ENCODE results near the gene NAA30. TPM values are rescaled to one million over a fixed set of nuclear protein-coding genes. Genes with fewer than 3 reads are reported as not detected.
"Not testable (repeated sequence)": the region's sequence is repeated elsewhere in the genome, so short reads cannot be mapped to it uniquely, and the experiment has no call there.

Gene NAA30
- total RNA-seq = 24.2 TPM
- long read RNA-seq, full-length matches to known transcripts = 77 of 141 reads
- long read RNA-seq, partial matches to known transcripts = 60 of 141 reads
- long read RNA-seq, other reads (novel, unspliced or antisense) = 4 of 141 reads

DNA sequence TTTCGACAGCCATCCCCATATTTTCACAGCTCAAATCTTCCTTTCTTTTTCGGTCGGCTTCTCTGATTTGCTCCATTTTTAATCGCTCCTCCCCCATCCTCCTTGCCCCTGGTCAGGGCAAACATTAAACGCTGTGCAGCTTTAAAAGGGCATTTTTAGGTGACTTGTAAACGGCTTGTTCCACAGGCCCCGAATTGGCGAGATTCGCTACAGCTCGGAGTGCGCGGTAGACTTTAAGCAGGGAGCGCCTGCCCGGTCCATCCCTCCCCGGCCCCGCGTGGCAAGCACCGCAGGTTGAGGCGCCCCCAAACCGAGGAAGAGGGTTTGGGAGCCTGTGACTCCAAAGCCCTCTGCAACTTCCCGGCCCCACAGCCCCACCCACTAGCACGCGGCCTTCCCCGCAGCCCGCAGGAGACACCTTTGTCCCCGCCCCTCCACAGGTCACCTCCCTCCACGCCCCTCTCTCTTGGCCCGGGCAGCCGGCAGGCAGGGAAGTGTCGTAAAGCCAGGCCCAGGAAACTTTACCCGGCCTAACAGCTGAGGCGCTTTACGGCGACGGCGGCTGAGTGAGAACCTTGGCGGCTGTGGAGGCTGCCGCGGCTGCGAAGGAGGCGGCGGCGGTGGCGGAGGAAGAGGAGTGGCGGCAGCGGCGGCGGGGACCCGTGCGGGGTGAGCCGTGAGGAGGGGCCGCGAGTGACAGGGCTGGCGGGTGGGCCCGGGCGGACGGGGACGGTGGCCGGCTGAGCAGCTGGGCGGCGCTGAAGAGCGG is at the start of gene NAA30:
Gene NAA30 (plus strand): TSS at position 550 of the 769 bp plus-strand sequence. CDS start 372 bp downstream, outside the sequence.
- TF ChIP-seq, protein P1, sequence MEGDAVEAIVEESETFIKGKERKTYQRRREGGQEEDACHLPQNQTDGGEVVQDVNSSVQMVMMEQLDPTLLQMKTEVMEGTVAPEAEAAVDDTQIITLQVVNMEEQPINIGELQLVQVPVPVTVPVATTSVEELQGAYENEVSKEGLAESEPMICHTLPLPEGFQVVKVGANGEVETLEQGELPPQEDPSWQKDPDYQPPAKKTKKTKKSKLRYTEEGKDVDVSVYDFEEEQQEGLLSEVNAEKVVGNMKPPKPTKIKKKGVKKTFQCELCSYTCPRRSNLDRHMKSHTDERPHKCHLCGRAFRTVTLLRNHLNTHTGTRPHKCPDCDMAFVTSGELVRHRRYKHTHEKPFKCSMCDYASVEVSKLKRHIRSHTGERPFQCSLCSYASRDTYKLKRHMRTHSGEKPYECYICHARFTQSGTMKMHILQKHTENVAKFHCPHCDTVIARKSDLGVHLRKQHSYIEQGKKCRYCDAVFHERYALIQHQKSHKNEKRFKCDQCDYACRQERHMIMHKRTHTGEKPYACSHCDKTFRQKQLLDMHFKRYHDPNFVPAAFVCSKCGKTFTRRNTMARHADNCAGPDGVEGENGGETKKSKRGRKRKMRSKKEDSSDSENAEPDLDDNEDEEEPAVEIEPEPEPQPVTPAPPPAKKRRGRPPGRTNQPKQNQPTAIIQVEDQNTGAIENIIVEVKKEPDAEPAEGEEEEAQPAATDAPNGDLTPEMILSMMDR (IDR thresholded peaks at IDR 0.05; ENCODE audit: borderline replicate concordance) = peak; percentile 19
- peak within 1 kb of the TSS; percentile 85 for H3K27ac ChIP-seq (replicated peaks)
- no peaks in the 10 kb centered on the region for H3K27me3 ChIP-seq (ENCODE audit: low read depth)
- H3K9me3 ChIP-seq (replicated peaks) = no peaks in the 10 kb centered on the region
- intact Hi-C loops (cut with micrococcal nuclease) = no loop called here
- peak within 1 kb of the TSS; percentile 92 for H3K4me3 ChIP-seq
- H3K4me1 ChIP-seq = peaks cover 50% of the 10 kb centered on the region
- no peaks in the 10 kb centered on the region for H3K36me3 ChIP-seq
- peak; percentile 93 for DNase-seq

DNA sequence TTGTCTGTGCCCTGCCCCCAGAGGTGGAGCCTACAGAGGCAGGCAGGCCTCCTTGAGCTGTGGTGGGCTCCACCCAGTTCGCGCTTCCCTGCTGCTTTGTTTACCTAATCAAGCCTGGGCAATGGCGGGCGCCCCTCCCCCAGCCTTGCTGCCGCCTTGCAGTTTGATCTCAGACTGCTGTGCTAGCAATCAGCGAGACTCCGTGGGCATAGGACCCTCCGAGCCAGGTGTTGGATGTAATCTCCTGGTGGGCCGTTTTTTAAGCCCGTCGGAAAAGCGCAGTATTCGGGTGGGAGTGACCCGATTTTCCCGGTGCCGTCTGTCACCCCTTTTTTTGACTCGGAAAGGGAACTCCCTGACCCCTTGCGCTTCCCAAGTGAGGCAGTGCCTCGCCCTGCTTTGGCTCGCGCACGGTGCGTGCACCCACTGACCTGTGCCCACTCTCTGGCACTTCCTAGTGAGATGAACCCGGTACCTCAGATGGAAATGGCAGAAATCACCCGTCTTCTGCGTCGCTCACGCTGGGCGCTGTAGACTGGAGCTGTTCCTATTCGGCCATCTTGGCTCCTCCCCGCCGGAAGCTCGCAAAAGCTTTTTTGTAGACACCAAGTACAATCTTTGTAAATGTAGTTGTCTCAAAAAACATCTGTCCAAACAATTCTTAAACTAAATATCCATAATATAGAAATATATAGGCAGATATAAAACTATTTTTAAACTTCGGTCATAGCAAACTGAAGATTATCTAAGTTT is 46.7 kb upstream of the NAA30 start:
- intact Hi-C loops (cut with micrococcal nuclease); H3K36me3 ChIP-seq; H3K4me3 ChIP-seq; H3K27me3 ChIP-seq (ENCODE audit: low read depth); DNase-seq; H3K9me3 ChIP-seq (replicated peaks); H3K4me1 ChIP-seq; H3K27ac ChIP-seq (replicated peaks): not testable (repeated sequence)

DNA sequence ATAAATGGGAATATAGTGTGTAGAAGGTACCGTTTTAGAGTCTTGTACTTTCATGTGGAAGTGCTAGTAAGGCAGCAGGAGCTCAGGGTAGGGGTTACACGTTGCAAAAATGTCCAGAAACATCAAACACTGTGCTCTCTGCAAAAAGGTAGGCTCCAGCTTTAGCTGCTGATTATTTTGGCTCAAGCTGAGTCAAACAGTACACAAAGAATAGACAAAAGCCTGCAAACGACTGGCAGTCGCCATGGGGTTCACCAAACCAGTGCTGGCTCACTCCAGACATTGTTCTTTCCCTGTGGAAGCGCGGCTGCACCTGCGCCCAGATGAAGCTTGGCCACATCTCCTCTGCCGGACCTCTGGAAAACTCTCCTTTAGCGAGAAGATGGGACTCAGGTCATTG is 45.3 kb upstream of the NAA30 start:
- TF ChIP-seq, protein P1 (IDR thresholded peaks at IDR 0.05; ENCODE audit: borderline replicate concordance) = no peak
- H3K4me3 ChIP-seq = no peak overlapping the region
- no peaks in the 10 kb centered on the region for H3K4me1 ChIP-seq
- H3K27ac ChIP-seq (replicated peaks) = no peak overlapping the region
- H3K36me3 ChIP-seq = no peaks in the 10 kb centered on the region
- DNase-seq = no peak
- intact Hi-C loops (cut with micrococcal nuclease) = no loop called here
- no peaks in the 10 kb centered on the region for H3K9me3 ChIP-seq (replicated peaks)
- H3K27me3 ChIP-seq (ENCODE audit: low read depth) = no peaks in the 10 kb centered on the region

DNA sequence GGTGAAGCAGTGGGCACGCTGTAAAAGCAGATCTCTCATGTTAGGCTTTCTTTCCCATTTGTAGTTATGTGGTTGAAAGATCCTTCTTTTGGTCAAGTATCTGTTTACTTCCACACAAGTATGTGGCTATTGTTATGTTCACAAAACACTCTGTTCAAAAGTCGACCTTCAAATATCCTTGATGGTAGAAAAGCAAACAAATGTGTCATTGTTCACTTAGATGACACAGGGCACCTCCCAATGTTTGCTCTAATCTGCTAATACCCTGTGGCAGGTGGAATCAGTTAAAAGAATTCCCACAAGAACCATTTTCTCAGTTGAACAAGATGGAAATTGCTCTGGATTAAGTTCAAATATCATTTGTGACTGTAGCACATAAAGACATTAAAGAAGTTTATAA is 43.6 kb upstream of the NAA30 start:
- no peak for DNase-seq
- Histone ChIP-seq H3K36me3 (no peaks in the 10 kb centered on the region), H3K9me3 (replicated peaks) (no peaks in the 10 kb centered on the region), H3K4me3 (no peak overlapping the region), H3K4me1 (no peaks in the 10 kb centered on the region), H3K27me3 (ENCODE audit: low read depth) (no peaks in the 10 kb centered on the region), H3K27ac (replicated peaks) (no peak overlapping the region)
- TF ChIP-seq, protein P1 (IDR thresholded peaks at IDR 0.05; ENCODE audit: borderline replicate concordance) = no peak
- intact Hi-C loops (cut with micrococcal nuclease) = no loop called here

DNA sequence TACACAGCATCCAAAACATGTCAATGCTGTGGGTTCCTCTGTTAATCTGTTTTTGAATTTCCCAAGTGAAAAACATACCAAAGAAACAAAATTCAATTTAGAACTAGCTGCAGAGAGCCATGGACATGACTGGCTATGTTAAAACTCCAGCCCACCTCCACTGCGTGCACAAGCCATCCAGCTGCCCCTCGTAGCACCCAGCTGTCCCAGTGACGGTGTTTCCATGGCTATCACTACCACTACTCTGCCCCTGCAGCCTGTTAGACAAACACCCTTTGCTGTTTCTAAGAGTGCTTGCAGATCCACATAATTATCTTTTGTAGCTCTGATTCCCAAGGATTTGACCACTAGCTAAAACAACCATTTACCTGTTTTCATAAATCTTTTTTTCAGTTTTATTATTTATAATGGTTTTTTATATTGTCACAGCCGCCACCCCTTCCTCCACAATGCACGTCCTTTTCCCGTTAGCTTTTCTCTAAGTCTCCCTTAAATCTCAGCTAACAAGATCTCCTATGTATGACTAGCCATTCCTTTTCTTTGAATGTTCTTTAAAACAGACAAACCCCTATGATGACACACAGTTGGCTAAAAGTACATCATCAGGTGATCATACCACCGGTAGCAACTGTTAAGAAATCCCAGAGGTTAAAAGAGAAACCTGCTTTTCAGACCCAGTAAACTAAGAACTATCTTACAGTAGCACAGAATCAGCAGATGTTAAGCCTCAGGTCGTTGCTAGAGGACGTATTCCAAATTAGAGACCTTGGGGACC is 37.8 kb upstream of the NAA30 start:
- no peak overlapping the region for H3K27ac ChIP-seq (replicated peaks)
- no peaks in the 10 kb centered on the region for H3K36me3 ChIP-seq
- H3K4me1 ChIP-seq = no peaks in the 10 kb centered on the region
- intact Hi-C loops (cut with micrococcal nuclease) = no loop called here
- TF ChIP-seq, protein P1 (IDR thresholded peaks at IDR 0.05; ENCODE audit: borderline replicate concordance) = no peak
- H3K9me3 ChIP-seq (replicated peaks) = no peaks in the 10 kb centered on the region
- no peak overlapping the region for H3K4me3 ChIP-seq
- no peak for DNase-seq
- H3K27me3 ChIP-seq (ENCODE audit: low read depth) = no peaks in the 10 kb centered on the region

Data from left ventricle myocardium inferior (tissue), 1 donor.